GM12891 (cell line): ENCODE results near the gene SLC26A8.

Experiments
- POLR2A ChIP-seq: IDR thresholded peaks from 2 replicates; pipeline ENCODE4 v1.6.1; 2011; ENCODE audit warnings: low read depth, low read length, control low read depth
- POLR2AphosphoS5 ChIP-seq: IDR thresholded peaks from 2 replicates; pipeline ENCODE4 v1.6.1; 2011; ENCODE audit warnings: low read depth, low read length, control low read depth
- TAF1 ChIP-seq: IDR thresholded peaks from 2 replicates; pipeline ENCODE4 v1.6.1; 2011; ENCODE audit warnings: low read depth, low read length, control low read depth

GRCh38 chr6:36038120-36038876, 13.9 kb upstream of the SLC26A8 start:
- TF ChIP-seq POLR2AphosphoS5 = no peak
- no peak for TF ChIP-seq POLR2A
- TF ChIP-seq TAF1 = no peak
